8988T (cell line): ENCODE measurements around the gene KCNC2.

Experiments used
- DNase-seq: peaks from one replicate; pipeline ENCODE4 v3.0.0; 2011

The KCNC2 gene

DNA sequence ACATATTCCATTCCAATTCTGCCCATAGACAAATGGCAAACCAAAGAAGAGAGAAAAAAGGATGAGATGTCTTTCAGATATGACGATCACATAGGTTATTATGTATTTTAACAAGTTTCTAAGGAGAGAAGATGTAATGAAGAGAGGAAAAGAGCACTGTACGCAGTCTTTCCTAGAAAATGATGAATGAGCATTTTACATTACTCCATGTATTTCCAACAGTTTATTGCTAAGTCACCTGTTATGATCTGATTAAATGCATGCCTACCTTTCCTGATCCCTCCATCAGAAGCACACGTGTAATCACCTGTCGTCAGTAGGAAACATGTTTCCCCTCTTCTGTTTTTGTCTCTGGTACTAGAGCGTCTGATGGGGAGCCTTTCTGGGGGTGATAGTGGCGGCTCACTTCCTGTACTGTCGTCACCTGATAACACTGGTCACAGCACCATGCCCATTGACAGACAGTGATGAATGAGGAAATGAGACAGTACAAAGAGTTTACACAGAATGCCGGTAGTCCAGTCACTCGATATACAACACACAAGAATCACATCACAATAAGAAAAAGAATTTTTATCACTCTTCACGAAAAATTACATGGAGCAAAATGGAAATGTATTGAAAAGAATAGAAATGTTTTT is 161.6 kb downstream of the KCNC2 start:
- no peak for DNase-seq

DNA sequence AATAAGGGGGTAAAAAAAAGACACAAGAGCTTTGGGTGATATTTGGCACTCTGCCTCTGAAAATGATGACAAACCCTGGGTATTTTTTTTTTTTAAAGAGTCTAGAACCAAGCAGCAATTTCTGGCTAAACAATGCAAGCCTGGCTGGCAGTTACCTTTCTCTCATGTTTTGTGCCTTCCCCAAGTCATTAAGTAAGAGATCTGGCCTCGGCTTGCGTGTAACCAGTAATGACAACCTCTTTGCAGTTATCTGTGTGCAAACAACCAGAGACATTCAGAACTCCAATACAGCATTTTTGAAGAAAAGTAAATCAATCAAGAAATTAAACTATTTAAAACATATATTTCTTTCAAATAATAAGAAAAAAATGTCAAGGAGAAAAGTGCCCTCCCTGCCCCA is 167.5 kb downstream of the KCNC2 start:
- DNase-seq = no peak

DNA sequence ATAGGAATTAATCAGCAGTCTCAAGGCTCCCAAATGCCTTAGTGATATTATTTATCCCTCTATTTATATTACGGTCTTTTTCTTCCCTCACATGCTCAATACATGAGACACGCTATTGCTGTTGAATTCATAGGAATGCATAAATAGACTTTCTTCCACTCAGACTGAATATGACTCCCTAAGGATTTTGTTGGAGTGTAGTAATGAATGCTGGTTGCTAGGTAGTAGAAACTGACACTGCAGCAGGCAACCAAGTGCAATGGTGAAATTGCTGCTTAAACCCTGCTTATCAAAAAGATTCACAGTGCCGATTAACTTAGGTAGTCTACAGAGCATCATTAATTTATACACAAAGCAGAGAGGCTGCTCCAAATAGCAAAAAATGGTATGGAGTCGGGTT is 168.2 kb downstream of the KCNC2 start:
- no peak for DNase-seq

DNA sequence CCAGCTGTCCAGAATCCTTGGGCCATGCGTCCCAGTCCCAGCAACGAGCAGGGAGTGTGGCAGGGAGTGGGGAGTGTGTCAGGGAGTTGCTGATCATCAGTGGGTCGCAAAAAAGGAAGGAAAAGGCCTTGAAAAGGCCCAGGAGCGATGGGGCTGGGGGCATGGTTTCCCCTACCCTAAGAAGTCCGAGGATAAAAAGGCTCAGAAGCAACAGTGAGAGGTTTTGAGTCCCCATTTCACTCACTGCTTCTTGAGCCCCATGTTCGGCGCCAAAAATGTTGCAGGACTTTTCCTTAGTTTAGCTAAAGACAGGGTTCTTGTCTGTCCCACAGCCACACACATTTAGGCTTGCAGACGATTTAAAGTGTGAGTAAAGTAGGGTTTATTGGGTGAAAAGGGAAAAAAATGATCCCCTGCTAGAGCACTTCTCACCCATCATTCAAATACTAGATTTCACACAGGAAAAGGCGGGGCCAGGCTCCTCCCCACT is 189.5 kb downstream of the KCNC2 start:
- no peak for DNase-seq

DNA sequence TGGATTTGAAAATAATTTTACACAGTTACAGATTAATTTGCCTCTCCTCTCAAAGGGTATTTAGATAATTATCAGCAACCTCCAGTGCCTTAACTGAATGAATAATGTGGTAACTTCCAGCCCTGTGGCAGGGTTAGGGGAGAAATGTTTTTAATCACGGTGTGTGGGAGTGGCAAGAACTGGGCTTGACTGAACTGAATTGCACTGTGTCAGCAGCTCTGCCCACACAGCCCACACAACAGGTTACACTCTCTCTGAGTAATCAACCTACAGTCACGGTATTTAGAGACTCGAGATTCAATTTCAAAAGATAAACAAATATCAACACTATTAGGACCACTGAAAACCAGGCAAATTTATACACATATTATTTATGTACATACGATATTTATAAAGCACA is 198.5 kb downstream of the KCNC2 start:
- DNase-seq = no peak

DNA sequence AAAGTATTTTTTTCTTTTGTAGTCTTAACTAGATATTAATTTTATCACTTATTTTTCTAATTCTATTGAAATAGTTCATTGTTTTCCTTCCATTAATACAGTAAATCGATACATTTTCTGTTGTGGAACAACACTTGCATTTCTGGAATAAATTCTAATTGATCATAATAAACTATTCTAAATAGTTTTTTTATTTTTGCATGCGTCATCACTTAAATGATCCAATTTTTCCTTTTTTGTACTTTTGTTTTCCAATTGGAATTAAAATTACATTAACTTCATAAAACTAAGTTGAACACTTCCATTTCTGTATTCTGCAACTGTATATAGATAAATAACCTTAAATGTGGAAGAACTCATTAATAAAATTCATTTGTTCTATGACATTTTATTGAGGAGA is 202.5 kb downstream of the KCNC2 start:
- no peak for DNase-seq

DNA sequence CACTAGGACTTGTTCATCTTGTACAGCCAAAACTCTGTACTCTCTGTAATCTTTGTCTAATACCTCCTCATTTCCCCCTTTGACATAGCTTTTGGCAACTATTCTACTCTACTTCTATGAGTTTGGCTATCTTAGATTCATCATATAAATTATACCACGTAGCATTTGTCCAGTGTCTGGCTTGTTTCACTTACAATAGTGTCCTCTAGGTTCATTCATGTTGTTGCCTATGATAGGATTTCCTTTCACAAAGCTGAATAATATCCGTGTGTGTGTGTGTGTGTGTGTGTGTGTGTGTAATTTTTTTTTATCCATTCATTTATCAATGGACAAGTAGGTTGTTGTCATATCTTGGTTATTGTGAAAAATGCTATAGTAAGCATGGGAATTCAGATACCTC is 209.5 kb downstream of the KCNC2 start:
- DNase-seq = no peak

DNA sequence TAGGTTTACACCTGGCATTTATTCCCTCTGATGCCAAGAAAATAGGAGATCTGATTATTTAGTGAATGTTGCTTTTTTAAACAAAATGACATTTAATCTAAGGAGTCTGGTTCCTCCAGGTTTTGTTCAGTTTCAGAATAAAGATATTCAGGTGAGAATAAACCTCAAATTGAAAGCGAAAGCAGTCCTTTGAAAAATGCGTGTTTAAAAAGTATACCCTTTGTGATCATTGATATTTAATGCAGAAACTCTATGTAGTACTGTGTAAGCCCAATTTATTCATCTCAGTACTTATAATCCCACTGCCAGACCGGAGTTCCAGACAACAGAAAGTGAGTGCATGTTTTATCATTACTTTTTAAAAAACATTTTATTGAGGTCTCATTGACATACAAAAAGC is 210.2 kb downstream of the KCNC2 start:
- DNase-seq = no peak
